A549 (cell line): ENCODE results near the gene MAPK12.

Experiments used
- CTCF ChIP-seq: fragments of >200 bp; sonication (Bioruptor Twin); formaldehyde crosslinking; IDR thresholded peaks from 3 replicates; pipeline ENCODE4 v1.5.1; 2016
- EP300 ChIP-seq, 2 experiments: fragments of >200 bp; sonication (Bioruptor Twin); formaldehyde crosslinking; IDR thresholded peaks; 2 replicates in 1 of 2; 3 replicates in 1 of 2; pipeline ENCODE4 v1.6.1; 2016 to 2017
- HDAC2 ChIP-seq: fragments of 200-600 bp; sonication (generic); IDR thresholded peaks from 2 replicates; pipeline ENCODE4 v1.6.1; 2016
- MYC ChIP-seq: IDR thresholded peaks from 2 replicates; pipeline ENCODE4 v1.6.1; 2012; ENCODE audit warnings: mild to moderate bottlenecking, inconsistent platforms, low read length, improper control_type of control experiment, borderline replicate concordance
- RFX5 ChIP-seq: fragments of 450-650 bp; IDR thresholded peaks from 2 replicates; pipeline ENCODE4 v1.7.1; 2014; ENCODE audit warnings: antibody characterized with exemption, mild to moderate bottlenecking, moderate library complexity
- ZNF302 ChIP-seq: fragments of 250-450 bp; sonication (Bioruptor Pico); IDR thresholded peaks from 2 replicates; pipeline ENCODE4 v1.9.0; 2021; ENCODE audit warnings: inconsistent platforms, mild to moderate bottlenecking, moderate library complexity

DNA sequence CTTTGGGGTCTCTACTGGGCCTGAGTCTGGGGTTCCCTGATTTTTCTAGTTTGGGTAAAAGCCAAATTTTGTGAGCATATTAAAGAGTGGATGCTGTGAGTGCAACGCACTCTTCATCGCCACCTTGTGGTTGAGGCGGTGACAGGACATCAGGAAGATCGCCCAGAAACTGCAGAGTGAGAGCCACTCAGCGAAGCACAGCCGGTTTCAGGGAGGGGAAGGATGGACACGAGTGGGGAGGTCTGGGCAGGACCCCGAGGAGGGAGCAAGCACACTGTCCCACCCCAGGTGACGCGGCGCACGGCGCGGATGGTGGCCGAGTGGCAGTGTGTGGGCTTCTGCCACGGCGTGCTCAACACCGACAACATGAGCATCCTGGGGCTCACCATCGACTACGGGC, 51.6 kb downstream of the MAPK12 start:
- TF ChIP-seq RFX5 (no peak), CTCF (peak; percentile 66), HDAC2 (no peak), MYC (no peak), EP300 (IDR thresholded peaks at IDR 0.05) (no peak), ZNF302 (no peak)
